Activated T-helper 2 cell treated with anti-CD3 and anti-CD28 coated beads, Interferon-gamma antibody, Interleukin-2, Interleukin-4, amounts not matched to agents 10 μg/mL and 5 μg/mL and 100 μg/mL, durations not matched to agents 14 hours and 24 hours and 36 hours (primary cell): ENCODE measurements around the gene BCLAF3. TPM values are rescaled to one million over a fixed set of nuclear protein-coding genes. Genes with fewer than 3 reads are reported as not detected.

Experiments used
- DNase-seq: peaks from one replicate; pipeline ENCODE4 v3.0.0; 2021; ENCODE audit warnings: low spot score
- H3K27ac Mint-ChIP-seq: one replicate; pipeline ENCODE4 v1.8.0; 2021; ENCODE audit warnings: mixed read lengths
- H3K27me3 Mint-ChIP-seq: one replicate; pipeline ENCODE4 v1.8.0; 2021; ENCODE audit warnings: low read depth, mixed read lengths
- H3K36me3 Mint-ChIP-seq: one replicate; pipeline ENCODE4 v1.8.0; 2021; ENCODE audit warnings: low read depth, mixed read lengths
- H3K4me1 Mint-ChIP-seq: one replicate; pipeline ENCODE4 v1.8.0; 2021; ENCODE audit warnings: low read depth, mixed read lengths
- H3K4me3 Mint-ChIP-seq: one replicate; pipeline ENCODE4 v1.8.0; 2021; ENCODE audit warnings: low read depth, mild to moderate bottlenecking, moderate library complexity, mixed read lengths
- H3K9me3 Mint-ChIP-seq: one replicate; pipeline ENCODE4 v1.8.0; 2021; ENCODE audit warnings: mixed read lengths
- intact Hi-C: fragments of 100-400 bp; cut with micrococcal nuclease; formaldehyde crosslinking; loops from one replicate; pipeline ENCODE4 v1.15.1; 2023
- total RNA-seq: library from RNA; stranded (reverse); gene quantifications from 2 replicates; pipeline ENCODE4 v1.2.3, GENCODE V29; 2022

BCLAF3 gene
- total RNA-seq, 1 donor from 2014 or later: 5.4 TPM

DNA sequence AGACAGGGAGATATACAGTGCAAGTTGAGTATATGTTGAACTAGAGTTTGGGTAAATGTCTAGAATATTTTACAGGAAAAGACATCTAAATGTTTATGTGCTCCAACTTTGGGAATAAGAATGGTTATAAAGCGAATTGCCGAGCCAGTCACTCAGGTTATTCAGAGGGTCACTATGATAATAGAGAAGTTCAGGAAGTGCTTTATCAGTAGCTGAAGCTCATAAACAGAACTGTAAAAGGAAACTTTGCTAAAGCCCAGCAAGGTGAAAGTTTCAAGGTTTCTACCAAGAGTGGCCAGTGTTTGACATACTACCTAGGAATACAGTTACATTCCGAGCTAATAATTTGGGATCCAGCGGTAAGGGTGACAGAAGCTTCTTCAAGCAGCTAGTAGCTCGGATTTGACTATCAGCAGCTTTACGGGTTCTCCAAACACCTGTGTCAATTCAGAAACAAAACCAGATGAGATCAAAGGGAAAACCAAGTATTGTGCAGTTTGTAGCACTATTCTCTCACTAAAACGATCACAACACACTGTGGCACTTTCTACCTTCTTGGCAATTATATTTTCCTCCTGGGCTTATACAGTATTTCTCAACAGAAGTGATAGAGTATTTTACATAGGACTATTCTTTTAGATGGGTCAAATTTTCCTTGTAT lies 17.2 kb upstream of the BCLAF3 start:
- DNase-seq: no peak
- no peaks in the 10 kb centered on the region for H3K4me1 Mint-ChIP-seq
- H3K9me3 Mint-ChIP-seq: no peaks in the 10 kb centered on the region
- no peak overlapping the region for H3K27ac Mint-ChIP-seq
- intact Hi-C loops: no loop called here
- peaks cover 11% of the 10 kb centered on the region for H3K27me3 Mint-ChIP-seq
- no peak overlapping the region for H3K4me3 Mint-ChIP-seq
- H3K36me3 Mint-ChIP-seq: no peaks in the 10 kb centered on the region

- Mint-ChIP-seq H3K9me3 (no peaks in the 10 kb centered on the region), H3K36me3 (no peaks in the 10 kb centered on the region), H3K27ac (no peak overlapping the region), H3K4me3 (no peak overlapping the region), H3K4me1 (no peaks in the 10 kb centered on the region), H3K27me3 (peaks cover 11% of the 10 kb centered on the region)
- no peak for DNase-seq
- intact Hi-C loops: no loop called here
Observed at GRCh38 chrX:20005883-20006282, 15.0 kb upstream of the BCLAF3 start.

DNA sequence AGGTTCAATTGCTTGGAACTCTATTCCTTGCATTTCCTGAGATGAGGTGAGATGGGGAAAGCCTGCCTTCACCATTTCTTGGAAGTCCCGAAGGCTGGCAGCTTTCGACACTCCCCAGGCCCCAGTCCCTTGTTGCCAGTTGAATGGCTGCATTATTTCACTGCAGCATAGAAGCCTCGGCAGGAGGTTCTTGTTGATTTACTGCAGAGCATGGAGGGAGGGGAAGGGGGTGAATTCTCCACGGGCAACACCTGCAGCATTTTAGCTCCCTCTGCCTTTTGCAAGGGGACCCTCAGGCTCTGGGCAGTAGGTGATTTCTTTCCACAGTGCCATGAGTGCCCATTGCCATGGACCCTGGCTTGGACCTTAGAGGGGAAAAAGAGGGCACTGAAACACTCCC lies 10.7 kb upstream of the BCLAF3 start:
- Mint-ChIP-seq H3K27me3 (no peaks in the 10 kb centered on the region), H3K4me1 (no peaks in the 10 kb centered on the region), H3K4me3 (no peak overlapping the region)

DNA sequence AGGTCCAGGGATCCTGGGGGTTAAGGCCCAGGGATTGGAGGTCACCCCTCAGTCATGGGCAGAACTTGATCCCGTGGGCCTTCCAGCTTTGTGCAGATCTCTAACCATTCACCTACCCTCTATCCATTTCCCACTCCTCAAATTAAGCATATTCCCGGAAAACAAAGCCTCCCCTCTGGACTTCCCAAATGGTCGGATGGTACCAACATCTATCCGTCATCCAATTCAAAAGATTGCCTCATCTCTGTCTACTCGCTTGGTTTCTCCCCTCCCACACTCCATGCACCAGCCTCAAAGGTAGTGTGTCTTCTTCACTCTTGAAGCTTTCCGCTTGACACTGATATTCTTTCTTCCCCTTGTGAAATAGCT lies 473 bp upstream of the BCLAF3 start:
- peak overlapping the region; percentile 90 for H3K27ac Mint-ChIP-seq
- peaks cover 15% of the 10 kb centered on the region for H3K4me1 Mint-ChIP-seq
- H3K36me3 Mint-ChIP-seq: peaks cover 5% of the 10 kb centered on the region
- peak overlapping the region; percentile 87 for H3K4me3 Mint-ChIP-seq
- no peaks in the 10 kb centered on the region for H3K27me3 Mint-ChIP-seq
- no peak for DNase-seq
- no peaks in the 10 kb centered on the region for H3K9me3 Mint-ChIP-seq
- intact Hi-C loops: loop anchor here (2.0 to 5.0 kb wide), 5 partner anchors 27 to 1009 kb away; partner anchors contain the start of genes EIF1AX and PHKA2

More for the DNA sequence above, 10.7 kb upstream of the BCLAF3 start:
- intact Hi-C loops: no loop called here
- H3K27ac Mint-ChIP-seq: no peak overlapping the region
- DNase-seq: no peak
- H3K36me3 Mint-ChIP-seq: no peaks in the 10 kb centered on the region
- H3K9me3 Mint-ChIP-seq: no peaks in the 10 kb centered on the region

DNA sequence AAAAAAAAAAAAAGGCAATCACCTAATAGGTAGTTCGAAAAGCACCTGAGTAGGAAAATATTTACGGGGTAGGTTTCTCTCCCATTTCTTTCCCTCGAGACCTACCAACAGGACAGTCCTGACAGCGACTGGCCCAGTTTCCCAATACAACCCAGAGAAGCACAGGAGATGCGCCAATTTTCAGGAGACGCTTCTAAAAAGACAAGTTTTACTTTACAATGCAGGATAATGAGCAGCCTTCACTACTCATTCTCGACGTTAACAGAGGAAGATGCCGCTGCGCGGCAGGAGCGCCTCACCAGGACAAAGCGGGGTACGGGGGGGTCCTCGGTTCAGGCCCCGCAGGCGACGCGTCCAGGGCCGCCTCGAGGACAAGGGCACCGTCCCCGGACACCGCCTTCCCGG lies 708 bp downstream of the BCLAF3 start:
- H3K36me3 Mint-ChIP-seq: peaks cover 7% of the 10 kb centered on the region
- peak overlapping the region; percentile 90 for H3K4me3 Mint-ChIP-seq
- no peaks in the 10 kb centered on the region for H3K9me3 Mint-ChIP-seq
- H3K27me3 Mint-ChIP-seq: no peaks in the 10 kb centered on the region
- intact Hi-C loops: loop anchor here (2.0 to 5.0 kb wide), 5 partner anchors 25 to 1008 kb away; partner anchors contain the start of genes EIF1AX and PHKA2
- DNase-seq: no peak
- no peak overlapping the region for H3K27ac Mint-ChIP-seq
- H3K4me1 Mint-ChIP-seq: peaks cover 15% of the 10 kb centered on the region

DNA sequence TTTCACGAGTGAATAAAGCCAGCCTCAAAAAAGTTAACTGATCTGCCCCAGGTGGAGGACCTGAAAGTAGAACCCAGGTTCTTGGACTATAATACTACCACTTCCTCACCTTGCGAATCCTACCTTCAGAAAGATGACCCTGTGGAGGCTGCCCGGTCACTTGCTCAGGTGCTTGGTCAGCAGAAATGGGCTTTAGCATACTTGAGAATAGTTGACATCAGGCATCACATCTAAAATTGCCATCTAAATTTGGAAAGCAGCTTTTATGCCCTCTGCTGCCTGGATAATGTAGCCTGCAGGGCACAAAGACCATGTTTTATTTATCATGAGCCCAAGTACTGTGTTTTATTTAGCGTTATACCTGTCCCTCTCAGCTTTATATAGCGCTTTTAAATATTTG lies 3.0 kb downstream of the BCLAF3 start:
- Mint-ChIP-seq H3K27ac (no peak overlapping the region), H3K9me3 (no peaks in the 10 kb centered on the region), H3K27me3 (no peaks in the 10 kb centered on the region), H3K4me3 (no peak overlapping the region), H3K36me3 (peaks cover 7% of the 10 kb centered on the region), H3K4me1 (peaks cover 15% of the 10 kb centered on the region)
- intact Hi-C loops: no loop called here
- DNase-seq: no peak

GRCh38 chrX:19986531-19986930 lies 4.3 kb downstream of the BCLAF3 start:
- Mint-ChIP-seq H3K4me1 (peaks cover 13% of the 10 kb centered on the region), H3K27ac (no peak overlapping the region), H3K36me3 (peaks cover 7% of the 10 kb centered on the region), H3K9me3 (no peaks in the 10 kb centered on the region), H3K27me3 (no peaks in the 10 kb centered on the region), H3K4me3 (no peak overlapping the region)
- DNase-seq: no peak
- intact Hi-C loops: no loop called here

DNA sequence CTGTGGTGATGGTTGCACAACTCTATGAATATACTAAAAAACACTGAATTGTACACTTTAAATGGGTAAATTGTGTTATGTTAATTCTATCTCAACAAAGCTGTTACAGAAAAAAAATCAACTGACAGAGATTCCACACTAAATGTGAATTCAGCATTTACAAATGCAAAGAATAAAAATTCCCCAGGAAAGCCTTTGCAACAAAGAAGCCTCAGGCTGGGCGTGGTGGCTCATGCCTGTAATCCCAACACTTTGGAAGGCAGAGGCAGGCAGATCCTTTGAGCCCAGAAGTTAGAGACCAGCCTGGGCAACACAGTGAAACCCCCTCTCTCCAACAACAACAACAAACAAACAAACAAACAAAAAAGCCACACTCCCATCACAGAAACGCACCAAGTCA lies 8.9 kb downstream of the BCLAF3 start:
- Mint-ChIP-seq H3K9me3 (peaks cover 7% of the 10 kb centered on the region), H3K4me1 (peaks cover 6% of the 10 kb centered on the region), H3K27ac (no peak overlapping the region), H3K27me3 (no peaks in the 10 kb centered on the region), H3K4me3 (no peak overlapping the region), H3K36me3 (peaks cover 16% of the 10 kb centered on the region)
- no peak for DNase-seq
- intact Hi-C loops: no loop called here

GRCh38 chrX:19975845-19976244 lies 15.0 kb downstream of the BCLAF3 start:
- Mint-ChIP-seq H3K9me3 (peaks cover 13% of the 10 kb centered on the region), H3K4me1 (peaks cover 13% of the 10 kb centered on the region), H3K4me3 (no peak overlapping the region), H3K36me3 (peaks cover 22% of the 10 kb centered on the region), H3K27ac (no peak overlapping the region), H3K27me3 (no peaks in the 10 kb centered on the region)
- DNase-seq: no peak
- intact Hi-C loops: no loop called here

- Mint-ChIP-seq H3K27ac (no peak overlapping the region), H3K9me3 (peaks cover 9% of the 10 kb centered on the region), H3K27me3 (no peaks in the 10 kb centered on the region), H3K36me3 (peaks cover 16% of the 10 kb centered on the region), H3K4me1 (peaks cover 11% of the 10 kb centered on the region), H3K4me3 (no peak overlapping the region)
- DNase-seq: no peak
- intact Hi-C loops: no loop called here
Observed at GRCh38 chrX:19972984-19973383, 17.9 kb downstream of the BCLAF3 start.

- H3K4me3 Mint-ChIP-seq: no peak overlapping the region
- H3K27me3 Mint-ChIP-seq: no peaks in the 10 kb centered on the region
- peaks cover 22% of the 10 kb centered on the region for H3K4me1 Mint-ChIP-seq
- H3K27ac Mint-ChIP-seq: no peak overlapping the region
- H3K9me3 Mint-ChIP-seq: no peaks in the 10 kb centered on the region
- intact Hi-C loops: no loop called here
- H3K36me3 Mint-ChIP-seq: peaks cover 17% of the 10 kb centered on the region
- no peak for DNase-seq
Observed at GRCh38 chrX:19968276-19968675, 22.6 kb downstream of the BCLAF3 start.

DNA sequence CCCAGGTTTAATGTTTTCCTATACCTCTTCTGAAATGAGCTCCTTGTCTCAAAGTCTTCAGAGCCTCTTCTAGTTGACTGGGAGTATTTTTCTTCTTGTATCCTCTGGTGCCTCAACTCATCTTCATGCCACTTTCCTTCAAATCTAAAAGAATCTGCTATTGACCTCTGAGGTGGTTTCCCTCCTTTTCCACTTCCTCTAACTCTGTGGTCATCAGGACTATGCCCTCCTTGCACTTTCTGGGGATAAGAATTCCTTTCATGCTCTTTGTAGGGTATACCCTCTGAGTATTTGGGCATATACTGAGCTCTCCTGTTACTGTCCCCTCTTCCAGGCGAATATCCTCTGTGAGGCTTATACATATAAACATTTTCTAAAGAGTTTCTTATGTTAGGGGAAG lies 24.8 kb downstream of the BCLAF3 start:
- no peaks in the 10 kb centered on the region for H3K27me3 Mint-ChIP-seq
- peaks cover 19% of the 10 kb centered on the region for H3K36me3 Mint-ChIP-seq
- DNase-seq: no peak
- peaks cover 17% of the 10 kb centered on the region for H3K4me1 Mint-ChIP-seq
- no peaks in the 10 kb centered on the region for H3K9me3 Mint-ChIP-seq
- intact Hi-C loops: no loop called here
- no peak overlapping the region for H3K4me3 Mint-ChIP-seq
- H3K27ac Mint-ChIP-seq: no peak overlapping the region

DNA sequence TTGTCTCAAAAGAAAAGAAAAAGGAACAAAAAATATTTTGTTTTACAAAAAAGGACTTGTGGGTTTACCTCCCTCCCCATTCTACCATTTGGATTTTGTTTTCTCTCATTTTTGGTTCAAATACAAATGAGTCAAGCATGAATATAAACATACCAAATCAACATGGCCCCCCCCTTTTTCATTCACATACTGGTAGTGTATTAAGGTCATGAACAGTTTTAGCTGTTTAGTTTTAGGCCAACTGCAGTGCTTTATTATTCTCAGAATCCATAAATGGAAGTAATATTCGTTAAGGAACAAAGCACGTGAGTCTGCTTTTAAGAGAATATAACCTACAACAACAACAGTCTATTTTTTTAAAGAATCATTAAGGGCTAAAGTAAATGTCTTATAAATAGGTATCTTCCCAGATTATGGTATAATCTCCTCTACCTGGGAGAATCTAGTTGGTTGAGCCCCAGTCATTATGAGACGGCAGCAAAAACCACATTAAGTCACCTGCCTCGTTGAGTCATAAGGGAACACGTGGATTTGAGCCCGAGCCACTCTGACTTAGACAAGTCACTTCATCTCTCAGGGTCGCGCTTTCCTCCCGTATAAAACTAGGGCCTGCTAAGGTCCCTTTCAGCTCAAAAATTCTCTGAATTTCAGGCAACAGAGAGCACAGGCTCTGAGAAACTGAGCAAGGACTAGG lies 26.7 kb downstream of the BCLAF3 start:
- Mint-ChIP-seq H3K4me1 (peaks cover 19% of the 10 kb centered on the region), H3K9me3 (no peaks in the 10 kb centered on the region), H3K27ac (no peak overlapping the region), H3K36me3 (peaks cover 21% of the 10 kb centered on the region), H3K4me3 (no peak overlapping the region), H3K27me3 (no peaks in the 10 kb centered on the region)
- DNase-seq: peak; percentile 11
- intact Hi-C loops: loop anchor here (2.0 kb wide), 1 partner anchor 27 kb away; the partner anchor contains the start of gene BCLAF3
